ENCODE results near the gene PDGFRB.

DNA sequence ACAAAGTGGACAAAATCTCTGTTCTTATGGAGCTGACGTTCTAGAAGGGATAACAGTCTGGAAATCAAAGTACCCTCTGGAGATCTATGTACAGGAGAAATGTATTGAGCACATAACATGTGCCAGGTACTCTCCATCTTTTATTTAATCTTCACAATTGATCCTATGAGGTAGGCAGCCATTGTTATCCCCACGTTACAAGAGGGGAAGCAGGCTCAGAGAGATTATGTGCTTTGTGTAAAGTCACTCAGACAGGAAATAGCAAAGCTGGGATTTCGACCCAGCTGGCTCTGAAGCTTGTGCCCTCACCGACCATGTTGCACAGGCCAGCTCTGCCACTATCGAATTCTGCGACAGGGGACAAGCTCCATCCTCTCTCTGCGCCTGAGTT is 21.5 kb downstream of the PDGFRB start:
- no peak for TF ChIP-seq CTCF (IDR thresholded peaks at IDR 0.05)
- TF ChIP-seq POLR2A (IDR thresholded peaks at IDR 0.05) = no peak

Measured in right lobe of liver (tissue), 4 donors.